ENCODE results near the gene COL1A1.
A peak's percentile ranks its signal among the peaks of the same experiment; 100 is the strongest.

COL1A1 gene

DNA sequence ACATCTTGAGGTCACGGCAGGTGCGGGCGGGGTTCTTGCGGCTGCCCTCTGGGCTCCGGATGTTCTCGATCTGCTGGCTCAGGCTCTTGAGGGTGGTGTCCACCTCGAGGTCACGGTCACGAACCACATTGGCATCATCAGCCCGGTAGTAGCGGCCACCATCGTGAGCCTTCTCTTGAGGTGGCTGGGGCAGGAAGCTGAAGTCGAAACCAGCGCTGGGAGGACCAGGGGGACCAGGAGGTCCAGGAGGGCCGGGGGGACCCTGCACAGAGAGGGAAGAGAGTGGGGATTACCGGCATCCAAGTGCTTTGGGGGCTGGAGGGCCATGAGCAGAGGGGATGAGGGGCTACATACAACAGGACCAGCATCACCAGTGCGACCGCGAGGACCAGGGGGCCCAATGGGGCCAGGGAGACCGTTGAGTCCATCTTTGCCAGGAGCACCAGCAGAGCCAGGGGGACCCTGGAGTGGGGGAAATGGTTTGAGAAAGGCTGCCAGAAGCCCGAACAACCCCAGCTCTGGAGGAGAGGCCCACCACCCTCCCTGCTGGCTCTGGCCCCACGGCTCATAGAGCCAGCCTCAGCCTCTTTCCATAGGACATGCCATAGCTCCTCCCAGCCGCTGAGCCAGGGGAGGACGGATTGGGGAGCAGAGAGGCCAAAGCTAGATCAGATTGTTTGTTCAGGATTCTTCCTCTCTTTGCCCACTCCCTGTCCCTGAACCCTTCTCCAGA, 14.6 kb downstream of the COL1A1 start:
- no peak for DNase-seq (ENCODE audit: low read depth in 2 of 2)

GRCh38 chr17:50185631-50186471, 15.6 kb downstream of the COL1A1 start:
- no peak for DNase-seq (ENCODE audit: low read depth in 2 of 2)

- no peak for DNase-seq (ENCODE audit: low read depth in 2 of 2)
Measured at GRCh38 chr17:50184611-50185398, 16.6 kb downstream of the COL1A1 start.

- DNase-seq (ENCODE audit: low read depth in 2 of 2) = no peak
Measured at GRCh38 chr17:50184064-50184463, 17.4 kb downstream of the COL1A1 start.

DNA sequence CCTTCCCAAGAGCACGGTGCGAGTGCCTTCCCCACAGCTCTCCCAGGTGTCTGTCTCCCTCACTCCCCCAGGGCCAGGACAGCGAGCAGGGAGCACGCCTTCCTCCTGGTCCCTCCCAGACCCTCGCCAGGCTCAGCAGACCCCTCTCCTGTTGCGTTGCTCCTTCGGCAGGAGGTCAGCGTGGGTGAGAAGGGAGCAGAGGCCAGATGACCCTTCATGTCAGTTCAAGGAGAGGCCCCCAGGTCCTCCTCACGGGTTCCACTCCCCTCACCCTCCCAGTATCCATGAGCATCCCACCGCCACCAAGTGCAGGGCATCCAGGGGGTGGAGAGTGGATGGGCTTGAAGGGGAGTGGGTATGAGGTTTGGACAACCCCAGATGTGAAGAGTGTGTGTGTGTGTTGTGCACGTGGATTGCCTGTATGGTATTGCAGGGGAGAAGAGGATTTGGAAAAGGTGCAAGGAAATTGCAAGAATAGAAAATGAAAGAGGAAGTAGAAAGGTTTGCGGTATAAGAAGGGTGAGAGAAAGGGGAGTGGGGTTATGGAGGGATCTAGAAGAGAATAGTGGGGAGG, 17.9 kb downstream of the COL1A1 start:
- no peak for DNase-seq (ENCODE audit: low read depth in 2 of 2)

- no peak for DNase-seq (ENCODE audit: low read depth in 2 of 2)
Measured at GRCh38 chr17:50182783-50183420, 18.5 kb downstream of the COL1A1 start.

DNA sequence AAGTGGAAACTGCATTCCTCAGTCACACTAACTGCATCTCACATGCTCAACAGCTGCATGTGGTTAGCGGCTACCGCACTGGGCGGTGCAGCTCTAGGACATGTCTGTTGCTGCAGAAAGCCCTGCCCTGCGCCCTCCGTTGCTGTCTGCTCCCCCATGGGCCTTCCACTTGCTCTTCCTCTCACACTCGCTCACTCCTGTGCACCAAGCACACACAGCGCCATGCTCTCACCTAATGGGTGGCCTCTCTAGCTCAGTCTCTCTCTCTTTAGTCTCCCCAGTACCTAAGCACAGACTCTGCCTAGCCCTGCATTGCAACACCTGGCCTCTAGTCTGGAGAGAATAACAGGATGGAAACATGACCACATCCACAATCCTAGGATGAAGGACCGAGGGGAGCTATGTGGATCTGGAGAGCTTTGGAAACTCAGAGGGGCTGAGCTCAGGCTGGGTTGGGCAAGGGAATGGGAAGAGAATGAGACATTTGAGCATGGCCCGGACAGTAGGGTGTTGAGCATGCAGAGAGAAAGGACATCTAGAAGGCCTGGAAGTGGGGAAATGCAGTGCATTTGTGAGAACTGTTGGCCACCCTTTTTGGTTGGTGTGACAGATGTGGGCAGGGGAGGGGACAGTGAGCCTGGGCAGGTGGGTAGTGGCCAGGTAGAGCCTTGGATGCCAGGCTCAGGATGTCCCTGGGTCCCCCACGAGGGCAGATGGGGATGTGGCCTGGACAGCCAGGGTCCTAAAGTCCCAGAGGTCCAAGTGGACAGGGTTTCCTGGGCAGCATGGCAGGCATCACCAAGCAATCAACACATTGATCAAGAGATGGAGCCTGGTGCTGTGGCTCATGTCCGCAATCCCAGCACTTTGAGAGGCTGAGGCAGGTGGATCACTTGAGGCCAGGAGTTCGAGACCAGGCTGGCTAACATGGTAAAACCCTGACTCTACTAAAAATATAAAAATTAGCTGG, 19.6 kb downstream of the COL1A1 start:
- DNase-seq (ENCODE audit: low read depth in 2 of 2) = no peak

DNA sequence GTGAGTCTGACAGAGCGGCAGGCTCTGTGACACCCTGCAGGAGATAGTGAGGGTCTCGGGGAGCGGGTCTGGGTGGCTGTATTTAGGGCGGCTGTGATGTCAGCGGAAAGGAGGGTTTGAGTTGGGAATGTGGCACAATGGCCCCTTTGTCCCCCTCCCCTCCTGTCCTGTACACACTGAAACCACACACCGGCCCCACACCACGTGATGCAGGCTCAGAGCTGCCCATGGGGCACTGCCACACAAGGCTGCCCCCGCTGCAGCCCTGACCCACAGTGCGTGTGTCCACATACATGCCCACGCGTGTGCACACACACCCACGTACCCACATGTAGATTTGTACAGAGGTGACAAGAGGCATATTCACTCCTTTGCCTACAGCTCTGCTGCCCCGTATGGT, 20.3 kb downstream of the COL1A1 start:
- no peak for DNase-seq (ENCODE audit: low read depth in 2 of 2)

- no peak for DNase-seq (ENCODE audit: low read depth in 2 of 2)
Measured at GRCh38 chr17:50180620-50181019, 20.8 kb downstream of the COL1A1 start.

DNA sequence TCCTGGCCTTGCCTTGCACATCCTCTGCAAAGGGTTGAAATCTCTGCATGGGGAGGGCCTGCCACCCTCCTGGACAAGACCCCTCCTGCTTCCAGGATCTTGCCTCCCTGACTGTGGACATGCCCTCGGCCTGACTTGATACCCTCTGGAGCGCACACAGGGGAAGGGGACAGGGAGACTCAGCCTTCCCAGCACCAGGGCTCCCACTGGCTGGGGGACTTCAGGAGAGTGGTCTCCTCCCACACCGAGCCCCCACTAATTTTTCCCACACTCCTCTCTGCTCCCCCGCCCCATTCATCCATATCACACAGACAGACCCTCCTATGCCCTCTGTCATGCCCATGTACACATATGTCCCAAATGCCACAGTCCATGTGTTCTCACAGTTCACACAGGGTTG, 21.3 kb downstream of the COL1A1 start:
- no peak for DNase-seq (ENCODE audit: low read depth in 2 of 2)

DNA sequence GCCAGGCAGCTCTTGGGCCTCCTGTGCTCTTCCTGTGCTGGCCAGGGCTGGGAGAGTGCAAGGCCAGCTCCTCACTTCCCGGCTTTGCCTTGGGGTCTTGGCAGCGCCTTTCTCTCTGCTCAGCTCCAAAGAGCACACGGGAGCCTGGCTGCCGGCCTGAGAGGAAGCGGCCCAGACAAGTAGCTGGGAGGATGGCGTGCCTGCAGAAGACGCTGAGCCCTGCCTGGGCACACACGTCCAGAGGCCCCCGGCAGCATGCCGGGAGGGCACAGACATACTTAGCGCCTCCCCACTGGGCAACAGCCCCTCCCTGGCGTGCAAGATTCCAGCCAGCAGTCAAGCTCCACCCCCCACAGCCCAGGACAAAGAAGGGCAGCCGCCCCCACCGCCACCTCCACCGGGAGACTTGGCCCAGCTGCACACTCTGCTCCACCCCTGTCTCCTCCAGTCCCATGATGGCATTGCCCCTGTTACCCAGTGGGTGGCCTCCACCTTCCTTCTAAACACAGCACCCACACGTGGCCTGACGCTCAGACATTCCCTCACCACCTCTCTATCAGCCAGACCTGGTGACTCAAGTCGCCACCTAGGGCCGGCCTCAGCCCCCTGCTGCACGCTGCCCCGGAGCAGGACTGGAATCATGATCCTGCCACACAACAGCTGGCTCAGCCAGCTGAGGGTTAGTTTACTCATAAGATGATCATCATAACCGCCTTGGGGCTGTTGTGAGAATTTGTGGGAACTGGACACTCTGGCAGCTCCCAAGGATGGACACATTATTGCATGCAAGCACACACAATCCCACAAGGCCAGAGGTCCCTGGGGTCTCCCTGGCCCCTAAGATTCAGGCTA, 23.2 kb downstream of the COL1A1 start:
- DNase-seq (ENCODE audit: low read depth in 2 of 2) = peak; percentile 25 to 31

- DNase-seq (ENCODE audit: low read depth in 2 of 2) = no peak
Measured at GRCh38 chr17:50177476-50177875, 24.0 kb downstream of the COL1A1 start.

- DNase-seq (ENCODE audit: low read depth in 2 of 2) = no peak
Measured at GRCh38 chr17:50176559-50177357, 24.7 kb downstream of the COL1A1 start.

DNA sequence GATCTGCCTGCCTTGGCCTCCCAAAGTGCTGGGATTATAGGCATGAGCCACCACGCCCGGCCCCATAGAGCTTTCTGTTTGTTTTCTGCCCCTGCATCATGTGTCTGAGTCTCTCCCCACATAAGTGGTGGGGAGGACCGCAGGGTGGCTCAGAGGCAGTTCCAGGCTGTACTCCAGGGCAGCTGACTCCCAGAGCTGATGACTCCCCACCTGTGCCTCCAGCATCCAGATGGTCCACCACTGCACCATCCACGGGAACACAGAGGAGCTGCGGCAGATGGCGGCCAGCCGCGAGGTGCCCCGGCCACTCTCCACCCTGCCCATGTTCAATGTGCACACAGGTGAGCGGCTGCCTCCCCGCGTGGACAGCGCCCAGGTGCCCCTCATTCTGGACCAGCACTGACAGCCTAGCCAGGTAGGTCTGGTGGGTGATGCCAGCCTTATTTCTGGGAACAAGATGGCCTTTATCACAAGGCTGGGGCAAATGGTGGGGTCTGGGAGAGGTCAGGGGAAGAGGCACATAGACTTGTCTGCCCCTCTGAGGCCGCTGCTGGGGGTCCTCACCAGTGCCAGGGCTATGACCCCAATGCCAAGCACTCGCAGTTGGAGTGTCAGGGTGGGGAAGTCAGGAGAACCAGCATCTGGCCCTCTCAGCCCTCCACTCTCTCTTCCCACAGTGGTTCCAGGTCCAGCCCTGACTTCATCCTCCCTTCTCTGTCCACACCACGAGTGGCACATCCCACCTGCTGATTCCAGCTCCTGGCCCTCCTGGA, 26.2 kb downstream of the COL1A1 start:
- no peak for DNase-seq (ENCODE audit: low read depth in 2 of 2)

DNA sequence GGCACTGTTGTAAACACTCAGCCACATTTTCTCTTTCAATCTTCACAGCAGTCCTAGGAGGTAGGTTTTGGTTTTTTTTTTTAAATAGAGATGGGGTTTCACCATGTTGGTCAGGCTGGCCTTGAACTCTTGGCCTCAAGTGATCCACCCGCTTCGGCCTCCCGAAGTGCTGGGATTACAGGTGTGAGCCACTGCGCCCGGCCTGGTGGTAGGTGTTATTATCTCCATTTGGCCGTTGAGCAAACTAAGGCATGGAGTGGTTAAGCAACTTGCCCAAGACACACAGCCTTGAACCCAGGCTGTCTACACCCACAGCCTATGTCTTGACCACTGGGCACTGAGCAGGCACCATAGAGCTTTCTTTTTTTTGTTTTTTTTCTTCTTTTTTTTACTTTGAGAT, 27.0 kb downstream of the COL1A1 start:
- DNase-seq (ENCODE audit: low read depth in 2 of 2) = no peak

- DNase-seq (ENCODE audit: low read depth in 2 of 2) = no peak
Measured at GRCh38 chr17:50173335-50173941, 28.0 kb downstream of the COL1A1 start.

DNA sequence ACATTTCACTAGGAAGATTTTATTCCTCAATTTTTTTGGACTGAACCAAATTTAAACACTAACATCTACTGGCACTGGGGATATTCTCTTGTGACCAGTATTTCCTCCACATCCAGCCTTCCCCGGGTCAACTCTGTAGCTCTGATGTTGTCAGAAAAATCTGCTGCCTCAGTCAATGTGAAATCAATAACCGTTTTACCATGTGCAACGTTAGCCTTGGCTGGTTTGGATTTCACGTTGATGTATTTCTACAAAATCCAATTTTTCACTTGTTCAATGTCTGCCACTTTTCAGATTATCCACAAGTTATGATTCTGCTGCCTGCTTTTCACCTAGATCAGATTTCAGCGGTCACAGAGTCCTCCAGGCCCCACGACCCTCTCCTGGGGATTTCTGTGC, 28.5 kb downstream of the COL1A1 start:
- DNase-seq (ENCODE audit: low read depth in 2 of 2) = no peak
